ENCODE results near the gene ERVW-1.

The ERVW-1 gene

DNA sequence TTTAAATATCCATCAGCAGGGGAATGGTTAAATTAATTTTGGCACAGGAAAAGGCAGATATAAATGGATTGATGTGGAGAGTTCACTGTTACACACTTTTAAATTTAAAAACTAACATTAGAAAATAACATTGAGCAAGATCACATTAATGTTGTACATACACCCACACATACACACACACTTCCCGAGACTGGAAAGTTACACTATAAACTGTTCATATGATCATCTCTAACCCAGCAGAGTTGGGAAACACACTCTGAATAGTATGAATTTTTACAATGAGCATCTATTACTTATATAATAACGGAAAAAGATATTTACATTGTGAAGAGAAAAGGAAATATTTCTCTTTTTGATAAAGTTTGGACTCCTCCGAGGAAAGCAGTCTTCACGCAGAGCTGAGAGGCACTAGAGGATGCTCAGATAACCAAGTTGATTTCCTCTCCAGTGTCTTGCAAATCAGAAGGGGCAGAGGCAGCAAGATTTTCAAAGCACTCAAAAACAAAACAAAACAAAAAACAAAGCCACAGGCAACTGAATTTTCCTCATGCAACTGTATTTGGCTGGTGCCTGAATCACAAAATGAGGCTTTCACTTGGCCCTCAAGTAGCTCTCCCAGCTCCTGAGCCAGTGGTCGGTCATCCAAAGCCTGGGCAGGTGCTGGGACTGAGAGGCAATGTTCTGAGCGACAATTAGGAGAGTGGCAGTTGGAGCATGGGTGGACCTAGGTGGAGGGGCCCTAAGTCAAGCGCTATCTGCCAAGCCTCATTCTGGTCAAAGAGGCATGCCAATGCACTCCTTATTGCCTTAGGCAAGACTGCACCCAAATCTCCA, 40.9 kb downstream of the ERVW-1 start:
- TF ChIP-seq, protein P1, sequence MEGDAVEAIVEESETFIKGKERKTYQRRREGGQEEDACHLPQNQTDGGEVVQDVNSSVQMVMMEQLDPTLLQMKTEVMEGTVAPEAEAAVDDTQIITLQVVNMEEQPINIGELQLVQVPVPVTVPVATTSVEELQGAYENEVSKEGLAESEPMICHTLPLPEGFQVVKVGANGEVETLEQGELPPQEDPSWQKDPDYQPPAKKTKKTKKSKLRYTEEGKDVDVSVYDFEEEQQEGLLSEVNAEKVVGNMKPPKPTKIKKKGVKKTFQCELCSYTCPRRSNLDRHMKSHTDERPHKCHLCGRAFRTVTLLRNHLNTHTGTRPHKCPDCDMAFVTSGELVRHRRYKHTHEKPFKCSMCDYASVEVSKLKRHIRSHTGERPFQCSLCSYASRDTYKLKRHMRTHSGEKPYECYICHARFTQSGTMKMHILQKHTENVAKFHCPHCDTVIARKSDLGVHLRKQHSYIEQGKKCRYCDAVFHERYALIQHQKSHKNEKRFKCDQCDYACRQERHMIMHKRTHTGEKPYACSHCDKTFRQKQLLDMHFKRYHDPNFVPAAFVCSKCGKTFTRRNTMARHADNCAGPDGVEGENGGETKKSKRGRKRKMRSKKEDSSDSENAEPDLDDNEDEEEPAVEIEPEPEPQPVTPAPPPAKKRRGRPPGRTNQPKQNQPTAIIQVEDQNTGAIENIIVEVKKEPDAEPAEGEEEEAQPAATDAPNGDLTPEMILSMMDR (IDR thresholded peaks at IDR 0.05; ENCODE audit: low read depth, low read length), result no peak
- DNase-seq (ENCODE audit: low read depth in 2 of 2), result no peak
- no peak overlapping the region for H3K4me3 ChIP-seq (replicated peaks in 1 of 2; ENCODE audit: low read depth in 2 of 2, low read length in 2 of 2)

DNA sequence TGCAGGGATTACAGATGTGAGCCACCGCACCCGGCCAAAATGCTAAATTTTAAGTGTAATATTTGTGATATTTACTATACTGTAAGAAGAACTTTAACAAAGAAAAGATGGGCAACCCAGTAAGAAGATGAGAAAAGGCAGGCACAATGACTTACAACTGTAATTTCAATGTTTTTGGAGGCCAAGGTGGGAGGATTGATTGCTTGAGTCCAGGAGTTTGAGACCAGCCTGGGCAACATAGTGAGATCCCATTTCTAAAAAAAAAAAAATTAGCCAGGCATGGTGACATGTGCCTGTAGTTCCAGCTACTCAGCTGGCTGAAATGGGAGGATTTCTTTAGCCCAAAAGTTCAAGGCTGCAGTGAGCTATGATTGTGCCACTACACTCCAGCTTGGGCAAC, 42.2 kb downstream of the ERVW-1 start:
- DNase-seq (ENCODE audit: low read depth in 2 of 2), result no peak
- TF ChIP-seq, protein P1 (IDR thresholded peaks at IDR 0.05; ENCODE audit: low read depth, low read length), result no peak
- H3K4me3 ChIP-seq (replicated peaks in 1 of 2; ENCODE audit: low read depth in 2 of 2, low read length in 2 of 2), result no peak overlapping the region

DNA sequence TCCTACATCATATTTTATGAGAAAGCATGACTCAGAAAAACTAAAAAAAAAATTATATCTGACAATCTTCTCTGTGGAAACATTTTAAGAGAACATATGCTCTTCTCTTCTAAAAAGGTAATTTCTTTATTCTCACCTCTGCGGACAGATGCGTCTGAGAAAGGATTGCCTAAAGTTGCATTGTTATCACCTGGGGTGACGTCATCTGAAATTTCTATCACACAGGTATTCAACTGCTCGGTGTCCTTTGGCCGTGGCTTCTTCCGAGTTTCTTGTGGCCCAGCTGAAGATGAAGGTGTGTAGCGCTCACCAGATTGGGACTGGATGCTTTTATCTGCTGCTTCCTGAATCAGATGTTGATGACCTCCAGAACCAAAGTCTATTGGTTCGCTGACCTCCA, 44.7 kb downstream of the ERVW-1 start:
- TF ChIP-seq, protein P1 (IDR thresholded peaks at IDR 0.05; ENCODE audit: low read depth, low read length), result no peak
- DNase-seq (ENCODE audit: low read depth in 2 of 2), result no peak
- no peak overlapping the region for H3K4me3 ChIP-seq (replicated peaks in 1 of 2; ENCODE audit: low read depth in 2 of 2, low read length in 2 of 2)

DNA sequence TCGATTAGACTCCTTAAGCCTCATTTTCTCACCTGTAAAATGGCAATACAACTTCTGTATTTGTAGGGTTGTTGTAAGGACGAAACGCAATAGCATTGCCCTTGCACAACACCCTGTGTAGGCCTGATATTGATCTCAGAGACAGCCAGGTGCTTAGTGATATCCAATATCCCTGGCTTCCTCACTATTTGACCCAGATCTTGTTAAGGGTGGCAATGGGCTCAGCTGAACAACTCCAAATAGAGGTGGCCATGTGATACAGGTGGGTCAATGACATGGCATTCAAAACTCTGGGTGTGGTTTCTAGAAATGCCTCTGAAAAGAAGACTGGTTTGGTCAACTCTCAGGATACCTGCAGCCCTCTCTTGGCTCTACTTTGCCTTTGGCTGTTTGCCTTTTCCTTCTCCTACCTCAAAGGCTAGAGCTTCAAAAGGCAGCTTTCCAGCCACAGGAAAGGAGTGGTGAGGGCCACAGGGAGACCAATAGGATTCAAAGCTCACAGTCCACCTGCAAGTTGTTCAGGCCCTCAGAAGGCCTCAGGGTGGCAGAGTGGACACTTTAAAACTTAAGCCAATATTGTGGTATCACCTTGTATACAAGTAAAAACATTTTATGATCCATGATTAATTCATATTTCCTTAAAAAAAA, 45.3 kb downstream of the ERVW-1 start:
- TF ChIP-seq, protein P1 (IDR thresholded peaks at IDR 0.05; ENCODE audit: low read depth, low read length), result no peak
- DNase-seq (ENCODE audit: low read depth in 2 of 2), result no peak
- no peak overlapping the region for H3K4me3 ChIP-seq (replicated peaks in 1 of 2; ENCODE audit: low read depth in 2 of 2, low read length in 2 of 2)

DNA sequence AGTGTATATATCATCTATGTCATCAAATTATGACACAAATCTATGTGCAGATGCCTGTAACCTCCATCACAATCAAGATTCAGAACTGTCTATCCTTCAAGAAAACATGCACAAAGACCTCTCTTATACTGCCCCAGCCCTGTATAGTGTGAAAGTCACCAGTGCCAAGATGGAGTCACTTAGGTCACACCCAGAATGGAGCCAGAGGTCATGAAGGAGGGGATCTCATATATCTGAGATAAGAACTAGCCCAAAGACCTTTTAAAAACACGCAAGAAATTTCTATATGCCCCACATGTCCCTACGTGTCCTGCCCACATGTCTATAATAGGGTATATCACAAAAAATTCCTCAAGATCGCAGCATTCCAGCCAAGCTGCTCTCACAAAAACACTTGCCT, 50.6 kb downstream of the ERVW-1 start:
- no peak for DNase-seq (ENCODE audit: low read depth in 2 of 2)
- TF ChIP-seq, protein P1 (IDR thresholded peaks at IDR 0.05; ENCODE audit: low read depth, low read length), result no peak
- no peak overlapping the region for H3K4me3 ChIP-seq (replicated peaks in 1 of 2; ENCODE audit: low read depth in 2 of 2, low read length in 2 of 2)

DNA sequence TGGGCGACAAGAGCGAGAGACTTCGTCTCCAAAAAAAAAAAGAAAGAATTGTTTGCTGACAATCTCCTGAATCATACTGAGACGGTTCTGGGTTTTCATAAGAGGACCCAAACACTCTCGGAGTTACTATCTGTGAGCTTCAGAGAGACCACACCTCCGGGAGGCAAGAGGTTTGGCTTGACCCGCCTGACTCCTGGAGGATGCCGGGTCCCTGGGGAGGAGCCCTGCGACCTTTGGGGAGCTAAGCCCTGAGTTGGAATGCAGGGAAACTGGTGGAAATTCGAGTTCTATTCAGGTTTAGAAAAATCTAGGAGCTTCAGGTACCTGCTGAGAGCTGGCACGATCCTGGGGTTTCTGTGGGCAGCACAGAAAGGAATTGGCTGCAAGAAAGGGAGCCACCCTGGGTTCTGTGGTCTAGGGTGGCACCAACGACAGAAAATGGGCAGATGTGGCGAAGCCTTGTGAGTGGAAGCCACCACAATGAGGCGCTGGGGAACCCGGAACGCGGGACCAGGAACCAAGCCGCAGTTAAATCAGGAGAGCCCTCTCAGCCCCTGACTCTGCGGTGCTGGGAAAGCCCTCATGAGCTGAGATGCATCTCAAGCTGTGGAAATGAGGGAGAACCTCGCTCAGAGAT, 52.3 kb downstream of the ERVW-1 start:
- no peak for DNase-seq (ENCODE audit: low read depth in 2 of 2)
- TF ChIP-seq, protein P1 (IDR thresholded peaks at IDR 0.05; ENCODE audit: low read depth, low read length), result no peak
- H3K4me3 ChIP-seq (replicated peaks in 1 of 2; ENCODE audit: low read depth in 2 of 2, low read length in 2 of 2), result no peak overlapping the region
